ENCODE data around the gene GCC2.
"Not testable (repeated sequence)": the region's sequence is repeated elsewhere in the genome, so short reads cannot be mapped to it uniquely, and the experiment has no call there.

The GCC2 gene, protein sequence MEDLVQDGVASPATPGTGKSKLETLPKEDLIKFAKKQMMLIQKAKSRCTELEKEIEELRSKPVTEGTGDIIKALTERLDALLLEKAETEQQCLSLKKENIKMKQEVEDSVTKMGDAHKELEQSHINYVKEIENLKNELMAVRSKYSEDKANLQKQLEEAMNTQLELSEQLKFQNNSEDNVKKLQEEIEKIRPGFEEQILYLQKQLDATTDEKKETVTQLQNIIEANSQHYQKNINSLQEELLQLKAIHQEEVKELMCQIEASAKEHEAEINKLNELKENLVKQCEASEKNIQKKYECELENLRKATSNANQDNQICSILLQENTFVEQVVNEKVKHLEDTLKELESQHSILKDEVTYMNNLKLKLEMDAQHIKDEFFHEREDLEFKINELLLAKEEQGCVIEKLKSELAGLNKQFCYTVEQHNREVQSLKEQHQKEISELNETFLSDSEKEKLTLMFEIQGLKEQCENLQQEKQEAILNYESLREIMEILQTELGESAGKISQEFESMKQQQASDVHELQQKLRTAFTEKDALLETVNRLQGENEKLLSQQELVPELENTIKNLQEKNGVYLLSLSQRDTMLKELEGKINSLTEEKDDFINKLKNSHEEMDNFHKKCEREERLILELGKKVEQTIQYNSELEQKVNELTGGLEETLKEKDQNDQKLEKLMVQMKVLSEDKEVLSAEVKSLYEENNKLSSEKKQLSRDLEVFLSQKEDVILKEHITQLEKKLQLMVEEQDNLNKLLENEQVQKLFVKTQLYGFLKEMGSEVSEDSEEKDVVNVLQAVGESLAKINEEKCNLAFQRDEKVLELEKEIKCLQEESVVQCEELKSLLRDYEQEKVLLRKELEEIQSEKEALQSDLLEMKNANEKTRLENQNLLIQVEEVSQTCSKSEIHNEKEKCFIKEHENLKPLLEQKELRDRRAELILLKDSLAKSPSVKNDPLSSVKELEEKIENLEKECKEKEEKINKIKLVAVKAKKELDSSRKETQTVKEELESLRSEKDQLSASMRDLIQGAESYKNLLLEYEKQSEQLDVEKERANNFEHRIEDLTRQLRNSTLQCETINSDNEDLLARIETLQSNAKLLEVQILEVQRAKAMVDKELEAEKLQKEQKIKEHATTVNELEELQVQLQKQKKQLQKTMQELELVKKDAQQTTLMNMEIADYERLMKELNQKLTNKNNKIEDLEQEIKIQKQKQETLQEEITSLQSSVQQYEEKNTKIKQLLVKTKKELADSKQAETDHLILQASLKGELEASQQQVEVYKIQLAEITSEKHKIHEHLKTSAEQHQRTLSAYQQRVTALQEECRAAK (N-terminal part only)

DNA sequence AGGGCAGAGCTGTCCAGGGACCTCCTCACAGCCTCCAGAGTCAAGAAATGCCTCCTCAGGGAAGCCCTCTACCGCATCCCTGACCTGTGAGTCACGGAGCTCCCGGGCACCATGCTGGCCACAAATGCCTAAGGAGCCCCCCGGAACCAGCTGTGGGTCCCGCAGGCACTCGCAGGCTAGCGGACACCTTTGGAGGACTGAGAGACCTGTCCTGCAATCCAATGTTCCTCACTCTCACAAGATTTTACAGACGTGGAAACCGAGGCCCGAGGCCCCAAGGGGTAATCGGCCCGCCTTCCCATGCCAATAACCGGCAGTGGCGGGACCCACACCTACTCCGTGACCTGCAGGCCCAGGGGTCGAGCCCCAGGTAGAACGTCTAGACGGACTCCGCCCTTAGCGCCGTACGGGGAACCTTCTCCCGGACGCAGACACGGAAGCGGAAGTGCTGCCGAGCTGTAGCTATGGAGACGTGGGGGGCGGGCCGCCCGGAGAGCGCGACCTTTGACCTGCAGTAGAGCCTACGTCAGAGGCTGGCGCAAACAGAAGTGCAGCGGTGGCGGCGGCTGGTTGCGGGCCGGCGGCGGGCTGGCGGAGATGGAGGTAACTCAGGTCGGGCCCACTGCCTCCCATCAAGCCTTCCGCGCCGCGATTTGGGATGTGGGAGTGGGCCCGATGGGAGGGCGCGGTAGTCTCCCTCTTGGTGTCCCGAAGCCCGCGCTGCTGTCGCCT is at the start of gene GCC2:
TSS of gene GCC2 (plus strand) at position 529 of the 732 bp plus-strand sequence. CDS start at position 598, 69 bp downstream.
- peak; percentile 38 for FAIRE-seq

DNA sequence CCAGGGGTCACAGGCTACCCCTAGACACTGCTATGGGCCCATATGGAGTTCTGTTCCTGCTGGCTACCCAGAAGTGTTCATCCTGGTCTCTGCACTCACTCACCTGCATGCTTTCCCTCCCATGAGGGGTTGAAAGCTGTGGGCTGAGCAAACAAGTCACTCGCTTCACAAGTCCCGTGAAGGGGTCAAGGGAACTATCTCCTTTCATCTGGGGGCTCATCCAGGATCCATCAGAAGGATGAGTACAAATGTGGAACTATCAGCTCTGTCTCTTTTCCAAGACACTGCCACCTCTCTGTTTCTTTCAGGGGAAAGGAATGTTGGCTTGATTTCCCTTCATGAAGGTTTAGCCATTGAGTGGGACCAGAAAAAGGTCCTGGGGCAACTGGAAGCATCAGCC is 49.5 kb upstream of the GCC2 start:
- FAIRE-seq = no peak

DNA sequence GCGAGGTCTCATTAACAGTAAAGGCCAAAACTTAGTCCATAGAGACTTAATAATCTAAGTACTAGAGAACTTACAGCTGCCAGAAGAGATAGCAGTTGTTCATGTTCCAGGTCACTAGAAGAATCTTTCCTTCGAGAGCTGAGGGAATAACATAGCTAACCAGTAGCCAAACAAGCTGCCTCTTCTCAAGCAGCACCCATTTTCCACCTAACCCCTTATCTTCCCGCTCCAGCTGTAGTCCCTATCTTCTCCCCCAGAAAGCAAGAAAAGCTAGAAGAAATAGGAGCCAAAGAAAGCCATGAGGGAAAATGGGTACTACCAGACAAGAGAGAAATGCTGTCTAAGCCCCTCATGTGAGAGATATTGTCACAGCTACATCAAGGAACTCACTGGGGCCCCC is 47.2 kb upstream of the GCC2 start:
- no peak for FAIRE-seq

DNA sequence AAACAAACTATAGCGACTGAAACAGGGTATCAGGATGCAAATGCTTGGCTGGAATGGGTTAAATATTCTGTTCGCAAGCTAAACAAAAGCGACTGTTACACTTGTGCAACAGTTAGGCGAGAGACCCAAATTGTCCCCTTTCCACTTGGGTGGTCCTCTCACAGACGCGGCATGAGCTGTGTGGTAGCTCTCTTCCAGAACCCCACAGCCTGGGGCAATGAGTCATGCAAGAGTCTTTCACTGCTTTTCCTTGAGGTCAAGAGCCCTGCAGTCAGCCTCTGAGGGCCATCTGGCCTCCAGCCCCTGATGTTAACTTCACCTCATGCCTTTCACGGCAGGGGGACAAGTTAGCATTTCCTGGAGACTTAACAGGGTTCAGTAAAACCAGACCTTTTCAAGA is 45.5 kb upstream of the GCC2 start:
- no peak for FAIRE-seq

DNA sequence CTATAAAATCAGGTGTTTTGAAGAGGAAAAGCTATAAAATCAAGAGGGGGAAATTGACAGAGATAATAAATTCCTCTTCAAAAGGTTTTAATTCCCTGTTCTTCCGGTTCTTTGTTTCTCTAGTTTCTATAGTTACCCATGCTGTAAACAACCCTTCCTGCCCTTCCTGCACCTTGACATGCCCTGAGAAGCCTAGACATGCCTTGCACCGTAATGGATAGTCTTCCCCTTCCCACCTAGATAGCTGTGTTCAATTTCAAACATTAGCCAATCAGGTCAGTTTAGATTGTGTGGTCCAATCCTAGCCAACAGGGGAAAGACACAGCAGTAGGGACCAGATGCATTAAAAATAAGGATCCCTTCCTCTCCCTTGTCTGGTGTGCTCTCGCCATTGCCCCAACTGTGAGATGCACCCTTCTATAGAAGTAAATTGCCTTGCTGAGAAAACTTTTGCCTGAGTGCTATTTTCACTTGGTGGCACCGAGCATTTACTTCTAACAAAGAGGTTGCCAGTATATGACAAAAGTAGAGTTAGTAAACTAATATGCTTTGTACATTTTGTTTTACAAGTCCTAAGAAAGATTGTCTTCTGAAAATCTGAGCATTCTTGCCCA is 44.1 kb upstream of the GCC2 start:
- FAIRE-seq = no peak

DNA sequence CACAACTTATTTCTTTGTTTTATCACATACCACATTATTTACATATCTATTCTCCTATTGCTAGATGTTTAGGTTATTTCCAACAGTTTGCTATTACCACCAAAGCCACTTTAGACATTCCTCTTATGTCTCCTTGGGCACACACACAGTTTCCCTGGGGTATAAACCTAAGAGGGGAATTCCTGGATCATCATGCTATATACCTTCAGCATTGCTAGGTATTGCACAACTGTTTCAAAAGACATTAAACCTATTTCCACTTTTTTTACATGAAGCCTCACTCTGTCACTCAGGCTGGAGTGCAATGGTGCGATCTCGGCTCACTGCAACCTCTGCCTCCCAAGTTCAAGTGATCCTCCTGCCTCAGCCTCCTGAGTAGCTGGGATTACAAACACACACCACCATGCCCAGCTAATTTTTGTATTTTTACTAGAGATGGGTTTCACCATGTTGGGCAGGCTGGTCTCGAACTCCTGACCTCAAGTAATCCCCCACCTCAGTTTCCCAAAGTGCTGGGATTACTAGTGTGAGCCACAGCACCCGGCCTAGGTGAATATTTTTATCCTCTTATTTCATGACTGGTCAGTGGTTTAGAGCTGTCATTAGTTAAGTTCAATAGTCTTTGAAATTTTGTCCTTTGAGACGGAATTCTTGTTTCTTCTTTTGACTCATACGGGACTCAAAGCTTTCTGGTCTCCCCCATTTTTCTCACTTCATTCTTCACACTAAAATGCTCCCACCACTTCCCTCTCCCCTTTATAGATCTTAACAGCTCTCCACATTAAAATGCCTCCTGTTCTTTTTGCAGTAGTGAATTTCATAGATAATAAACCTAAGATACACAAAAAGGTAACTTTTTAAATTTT is 40.9 kb upstream of the GCC2 start:
- FAIRE-seq = no peak

DNA sequence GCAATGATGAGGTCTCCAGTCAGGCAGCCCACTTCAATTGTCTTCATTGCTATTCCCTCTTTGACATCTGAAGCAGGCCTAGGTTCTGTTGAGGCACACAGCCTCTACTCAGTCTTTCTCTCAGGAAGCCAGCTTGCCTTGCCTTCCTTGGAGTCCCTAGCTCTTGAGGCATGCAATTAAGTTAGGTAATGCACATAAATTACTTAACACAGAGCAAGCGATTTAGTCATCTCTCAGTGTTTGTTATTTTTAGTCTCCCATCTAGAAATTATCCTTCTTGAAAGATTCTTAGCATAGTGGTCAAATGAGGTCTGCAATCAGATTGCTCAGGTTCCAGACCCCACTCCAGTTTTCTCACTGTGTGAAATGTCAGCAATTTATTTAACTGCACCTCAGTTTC is 39.2 kb upstream of the GCC2 start:
- no peak for FAIRE-seq

DNA sequence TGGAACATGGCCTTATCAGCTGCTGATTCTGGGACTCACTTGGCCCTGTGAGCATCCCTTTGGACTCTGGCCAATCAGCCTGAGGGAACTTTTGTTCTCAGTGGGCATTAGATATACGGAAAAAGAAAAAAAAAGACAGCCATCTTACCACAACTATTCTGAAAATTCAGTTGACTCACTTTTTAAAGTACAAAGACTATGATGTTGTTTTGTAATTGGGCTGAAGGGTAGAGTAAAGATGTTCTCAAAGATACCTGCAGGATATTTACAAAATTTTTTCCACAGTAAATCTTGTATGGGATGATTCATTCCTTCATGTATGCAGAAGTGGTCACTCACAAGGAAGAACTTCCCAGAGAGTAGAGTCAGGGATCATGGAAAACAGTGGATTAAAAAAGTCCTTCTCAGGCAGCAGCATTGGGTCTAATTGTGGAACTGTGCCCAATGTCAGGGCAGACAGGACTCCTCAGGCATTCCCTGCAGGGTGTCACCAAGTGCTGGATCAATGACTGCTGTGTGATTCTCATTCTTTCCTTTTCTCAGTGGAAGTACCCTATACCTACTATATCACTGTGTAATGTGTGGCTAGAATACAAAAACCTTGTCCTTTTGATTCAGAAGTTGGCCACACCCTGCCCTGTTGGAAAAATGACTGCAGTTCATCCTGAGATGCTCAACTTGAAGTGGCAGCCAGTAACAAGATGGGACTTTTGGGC is 35.9 kb upstream of the GCC2 start:
- FAIRE-seq = no peak

DNA sequence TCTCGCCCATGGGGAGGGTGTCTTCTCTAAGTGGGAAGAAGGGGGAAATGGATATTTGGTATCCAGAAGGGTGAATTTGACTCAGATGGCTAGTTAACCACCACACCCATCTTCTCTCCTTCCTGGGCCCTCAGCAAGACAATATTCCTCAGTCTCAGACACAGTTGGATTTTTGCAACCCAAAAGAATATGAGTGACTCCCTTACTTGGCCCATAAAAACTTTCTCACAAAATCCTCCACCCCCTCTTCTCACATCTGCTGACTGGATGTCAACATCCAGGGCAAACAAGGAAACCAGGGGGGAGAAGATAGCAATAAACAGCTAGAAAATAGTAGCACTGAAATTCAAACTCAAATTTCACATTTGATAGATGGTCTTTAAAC is 35.3 kb upstream of the GCC2 start:
- FAIRE-seq = no peak

DNA sequence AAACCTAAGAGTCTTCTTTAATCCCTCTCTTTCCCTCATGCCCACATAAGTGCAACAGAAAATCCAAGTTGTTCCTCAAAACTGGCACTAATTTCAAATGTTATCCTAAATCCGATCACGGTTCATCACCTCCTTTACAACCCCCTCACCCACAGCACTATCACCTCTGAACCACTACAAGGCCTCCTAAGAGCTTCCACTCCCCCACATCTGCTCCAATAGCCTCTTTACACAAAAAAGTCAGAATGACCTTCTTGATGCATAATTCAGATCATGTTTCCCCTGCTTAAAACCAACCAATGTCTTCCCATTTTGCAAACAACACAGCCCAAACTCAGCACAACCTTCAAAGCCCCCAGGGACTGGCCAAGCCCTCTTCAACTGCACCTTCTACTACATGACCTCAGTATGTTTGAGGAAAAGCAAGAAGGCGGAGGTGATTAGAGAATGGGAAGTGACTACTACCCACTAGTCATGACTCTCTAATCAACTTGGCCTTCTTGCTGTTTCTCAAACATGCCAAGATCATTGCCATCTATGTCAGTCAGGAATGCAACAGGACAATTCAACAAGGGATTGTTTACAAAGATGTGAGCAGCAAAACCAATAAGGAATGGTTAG is 34.6 kb upstream of the GCC2 start:
- FAIRE-seq = no peak

DNA sequence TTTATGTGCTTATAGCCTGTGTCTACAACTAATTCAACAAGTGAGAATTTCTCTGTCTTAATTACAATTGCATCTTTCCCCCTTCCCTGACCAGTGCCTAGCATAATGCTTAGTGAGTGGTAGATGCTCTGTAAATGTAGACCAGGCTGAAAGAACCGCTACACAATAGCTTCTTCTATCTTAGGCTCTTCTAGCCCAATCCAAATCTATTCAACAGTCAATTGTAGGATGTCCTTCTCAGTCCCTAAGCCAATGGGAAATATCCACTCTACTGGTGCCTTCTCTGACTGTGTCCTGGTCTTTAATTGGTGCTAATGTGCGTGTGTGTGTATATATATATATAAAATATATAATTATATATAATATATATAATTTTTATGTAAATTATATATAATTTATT is 34.1 kb upstream of the GCC2 start:
- FAIRE-seq = no peak

DNA sequence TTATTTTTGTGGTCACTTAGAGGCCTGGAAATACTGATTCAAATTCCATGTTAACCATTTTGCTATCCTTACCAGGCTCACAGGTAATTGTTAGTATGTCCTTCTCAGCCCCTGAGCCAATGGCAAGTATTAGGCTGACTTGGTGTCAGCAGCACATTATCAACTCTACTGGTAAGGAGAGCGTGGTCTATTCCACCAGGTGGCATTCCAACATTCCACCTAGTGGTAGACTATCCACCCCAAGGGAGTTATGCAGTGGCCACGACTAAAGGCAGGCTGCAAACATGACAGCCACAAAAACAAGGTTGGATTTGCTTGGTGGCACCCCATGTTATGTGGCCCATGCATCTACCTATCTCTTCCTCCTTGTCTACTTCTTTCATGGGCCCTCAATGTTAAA is 31.8 kb upstream of the GCC2 start:
- FAIRE-seq = no peak

DNA sequence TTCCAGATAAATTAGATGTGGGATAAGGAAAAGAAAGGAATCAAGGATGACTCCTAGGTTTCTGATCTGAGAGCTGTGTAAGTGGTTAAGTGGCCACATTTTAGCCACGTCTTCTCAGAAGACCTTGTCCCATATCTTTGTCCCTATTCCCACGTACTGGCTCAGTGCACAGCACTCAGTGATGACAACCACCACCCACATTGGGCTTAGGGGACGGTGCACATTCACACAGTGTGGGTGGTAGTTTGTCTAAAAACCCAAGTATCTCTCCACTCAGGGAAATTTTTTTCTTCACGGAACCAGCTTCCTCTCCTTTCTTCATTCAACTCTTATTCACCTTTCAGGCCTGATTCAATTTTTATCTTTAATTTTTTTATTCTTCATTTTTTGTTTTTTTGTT is 30.6 kb upstream of the GCC2 start:
- FAIRE-seq = no peak

DNA sequence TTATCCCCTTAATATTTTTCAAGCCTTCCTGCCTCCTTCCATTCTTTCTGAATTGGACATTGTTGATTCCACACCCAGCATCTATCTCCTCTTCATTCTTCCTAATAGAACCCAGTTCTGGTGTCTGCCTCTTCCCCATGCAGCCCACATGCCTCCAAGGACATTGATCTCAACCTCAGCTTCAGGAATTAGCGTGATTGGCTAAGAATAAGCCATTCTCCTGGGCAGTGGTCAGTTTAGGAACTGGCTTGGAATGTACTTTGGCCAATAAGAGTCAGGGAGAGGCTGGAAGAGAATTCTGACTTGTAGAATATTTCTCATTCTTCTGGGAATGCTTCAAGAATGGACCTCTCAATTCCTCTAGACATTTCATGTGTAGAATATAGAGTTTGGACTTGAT is 25.9 kb upstream of the GCC2 start:
- no peak for FAIRE-seq

DNA sequence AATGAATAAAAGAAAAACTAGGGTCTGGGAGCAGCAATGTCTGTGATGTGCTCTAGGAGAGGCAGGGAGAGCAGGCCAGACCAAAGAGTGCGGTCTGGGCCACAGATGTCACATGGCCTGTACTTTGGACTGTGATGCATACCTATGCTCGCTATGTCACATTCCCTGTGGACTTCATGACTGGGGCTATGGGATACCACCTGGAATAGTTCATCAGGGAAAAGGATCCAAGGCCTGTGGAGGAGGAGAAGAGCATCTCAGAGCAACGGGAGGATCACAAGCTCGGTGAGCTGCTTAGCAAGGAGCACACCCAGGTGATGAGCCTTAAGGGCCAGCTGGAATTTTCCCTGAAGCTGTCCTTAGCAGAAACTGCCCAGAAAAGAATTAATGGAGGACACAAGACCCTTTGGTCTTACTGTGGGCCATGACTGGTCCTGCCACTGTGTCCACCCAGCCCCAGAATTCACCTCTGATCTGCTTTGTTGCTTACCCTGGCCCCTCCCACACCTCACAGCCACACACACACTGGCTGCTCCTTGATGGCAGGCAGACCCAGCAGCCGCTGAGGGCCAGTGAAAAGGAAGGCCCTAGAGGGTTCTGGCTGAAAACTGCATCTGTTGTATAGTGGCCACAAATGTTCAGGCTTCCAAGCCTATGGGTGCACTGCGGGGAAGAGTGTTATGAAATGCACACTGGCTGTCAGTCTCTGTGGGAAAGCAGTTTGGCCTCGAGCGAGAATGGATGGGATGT is 25.3 kb upstream of the GCC2 start:
- no peak for FAIRE-seq

DNA sequence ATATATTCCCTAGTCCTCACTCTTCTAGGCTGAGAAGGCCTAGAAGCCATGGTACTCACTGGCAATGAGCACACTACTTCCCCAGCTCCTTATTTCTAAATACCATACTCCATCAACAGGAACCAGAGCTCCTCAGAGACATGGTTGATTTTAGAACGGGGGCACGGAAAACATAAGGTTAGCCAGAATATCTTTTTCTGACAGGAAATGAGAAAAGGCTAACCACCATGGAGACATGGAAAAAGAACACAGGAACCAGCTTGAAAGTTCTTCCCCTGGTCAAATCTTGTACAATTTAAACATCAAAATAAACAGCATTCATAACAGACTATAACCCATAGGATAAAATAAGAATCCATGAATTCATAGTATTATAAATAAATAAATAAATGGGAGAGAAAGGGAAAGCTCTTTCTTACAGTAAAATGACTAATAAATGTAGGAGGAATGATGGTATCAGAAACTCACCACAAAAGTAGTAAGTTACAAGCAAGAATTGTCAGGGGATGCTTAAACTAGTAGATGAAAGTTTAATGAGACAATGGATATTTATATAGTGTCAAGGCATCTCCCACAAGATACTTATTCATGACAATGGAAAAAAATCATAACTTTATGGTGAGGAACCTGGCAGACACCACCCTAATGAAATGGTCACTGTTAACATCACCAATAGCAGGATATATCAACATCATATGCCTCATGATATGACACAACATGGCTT is 20.6 kb upstream of the GCC2 start:
- no peak for FAIRE-seq

DNA sequence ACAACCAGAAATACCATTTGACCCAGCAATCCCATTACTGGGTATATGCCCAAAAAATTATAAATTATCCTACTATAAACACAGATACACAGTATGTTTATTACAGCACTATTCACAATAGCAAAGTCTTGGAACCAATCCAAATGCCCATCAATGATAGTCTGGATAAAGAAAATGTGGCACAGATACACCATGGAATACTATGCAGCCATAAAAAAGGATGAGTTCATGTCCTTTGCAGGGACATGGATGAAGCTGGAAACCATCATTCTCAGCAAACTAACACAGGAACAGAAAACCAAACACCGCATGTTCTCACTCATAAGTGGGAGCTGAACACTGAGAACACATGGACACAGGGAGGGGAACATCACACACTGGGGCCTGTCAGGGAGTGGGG is 13.4 kb upstream of the GCC2 start:
- not testable (repeated sequence) for FAIRE-seq

DNA sequence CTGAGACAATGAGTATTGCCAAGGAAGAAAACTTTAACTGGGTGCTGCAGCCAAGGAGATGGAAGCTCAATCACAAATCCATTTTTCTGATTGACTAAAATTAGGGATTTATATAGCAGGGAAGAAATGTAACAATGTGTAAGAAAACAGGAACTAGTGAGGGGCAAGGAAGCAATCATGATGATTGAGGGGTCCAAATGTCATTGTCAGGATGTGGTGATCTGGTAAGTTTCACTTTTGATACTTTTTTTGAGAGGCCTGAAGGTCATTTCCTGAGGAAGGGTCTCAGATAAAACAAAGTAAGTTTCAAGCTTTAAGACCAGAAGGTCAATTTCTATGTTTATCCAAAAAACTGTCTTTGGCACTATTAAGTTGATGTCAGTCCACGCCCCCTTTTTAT is 12.0 kb upstream of the GCC2 start:
- FAIRE-seq = no peak

All from TTC549 (cell line).